Measurements from ENCODE around the gene SIN3B. TPM values are rescaled to one million over a fixed set of nuclear protein-coding genes. Genes with fewer than 3 reads are reported as not detected.
A peak's percentile ranks its signal among the peaks of the same experiment; 100 is the strongest.

The SIN3B gene
- polyA plus RNA-seq, 1 donor from 2014 or later, result 11.8 TPM

- Mint-ChIP-seq H3K9me3 (no peaks in the 10 kb centered on the region), H3K4me1 (peaks cover 22 to 36% (median 29%) of the 10 kb centered on the region in 3 donors), H3K36me3 (no peaks in the 10 kb centered on the region), H3K27ac (peak overlapping the region in 2 of 3 donors; percentile 73 to 96), H3K4me3 (peak overlapping the region; percentile 46 to 88 (median 79)), H3K27me3 (no peaks in the 10 kb centered on the region)
These were observed 66.4 kb downstream of the SIN3B start for GRCh38 chr19:16895467-16896145.

- peaks cover 18 to 32% (median 29%) of the 10 kb centered on the region in 3 donors for H3K4me1 Mint-ChIP-seq
- peak overlapping the region in 2 of 3 donors; percentile 73 to 96 for H3K27ac Mint-ChIP-seq
- no peaks in the 10 kb centered on the region for H3K36me3 Mint-ChIP-seq
- no peaks in the 10 kb centered on the region for H3K9me3 Mint-ChIP-seq
- no peaks in the 10 kb centered on the region for H3K27me3 Mint-ChIP-seq
- peak overlapping the region; percentile 70 to 89 (median 80) for H3K4me3 Mint-ChIP-seq
These were observed 67.2 kb downstream of the SIN3B start for GRCh38 chr19:16896146-16897028.

GRCh38 chr19:16897029-16897855 lies 68.0 kb downstream of the SIN3B start:
- peak overlapping the region in 2 of 3 donors; percentile 53 to 89 for H3K27ac Mint-ChIP-seq

GRCh38 chr19:16897856-16898161 lies 68.6 kb downstream of the SIN3B start:
- no peaks in the 10 kb centered on the region for H3K36me3 Mint-ChIP-seq
- peak overlapping the region in 1 of 3 donors; percentile 89 for H3K27ac Mint-ChIP-seq
- no peaks in the 10 kb centered on the region for H3K27me3 Mint-ChIP-seq
- peaks cover 16 to 24% (median 23%) of the 10 kb centered on the region in 3 donors for H3K4me1 Mint-ChIP-seq
- H3K4me3 Mint-ChIP-seq, result peak overlapping the region; percentile 74 to 92 (median 79)
- H3K9me3 Mint-ChIP-seq, result no peaks in the 10 kb centered on the region

More at GRCh38 chr19:16897029-16897855, 68.0 kb downstream of the SIN3B start:
- Mint-ChIP-seq H3K27me3 (no peaks in the 10 kb centered on the region), H3K4me3 (peak overlapping the region; percentile 74 to 94 (median 84)), H3K36me3 (no peaks in the 10 kb centered on the region), H3K4me1 (peaks cover 16 to 29% (median 27%) of the 10 kb centered on the region in 3 donors), H3K9me3 (no peaks in the 10 kb centered on the region)

- no peaks in the 10 kb centered on the region for H3K27me3 Mint-ChIP-seq
- H3K9me3 Mint-ChIP-seq, result no peaks in the 10 kb centered on the region
- H3K27ac Mint-ChIP-seq, result peak overlapping the region in 2 of 3 donors; percentile 89 to 92
- H3K36me3 Mint-ChIP-seq, result no peaks in the 10 kb centered on the region
- peaks cover 10 to 21% (median 18%) of the 10 kb centered on the region in 3 donors for H3K4me1 Mint-ChIP-seq
- peak overlapping the region; percentile 74 to 92 (median 79) for H3K4me3 Mint-ChIP-seq
These were observed 69.3 kb downstream of the SIN3B start for GRCh38 chr19:16898361-16899015.

- H3K4me1 Mint-ChIP-seq, result peaks cover 0 to 12% (median 9%) of the 10 kb centered on the region in 3 donors
- no peaks in the 10 kb centered on the region for H3K36me3 Mint-ChIP-seq
- peak overlapping the region in 2 of 3 donors; percentile 92 for H3K27ac Mint-ChIP-seq
- H3K4me3 Mint-ChIP-seq, result peak overlapping the region in 3 of 4 donors; percentile 32 to 82 (median 79)
- H3K9me3 Mint-ChIP-seq, result no peaks in the 10 kb centered on the region
- peaks cover 1% of the 10 kb centered on the region for H3K27me3 Mint-ChIP-seq
These were observed 70.4 kb downstream of the SIN3B start for GRCh38 chr19:16899566-16900075.

GRCh38 chr19:16901491-16902175 lies 72.4 kb downstream of the SIN3B start:
- Mint-ChIP-seq H3K36me3 (no peaks in the 10 kb centered on the region), H3K4me3 (peak overlapping the region in 1 of 4 donors; percentile 68), H3K9me3 (no peaks in the 10 kb centered on the region), H3K27ac (peak overlapping the region in 1 of 3 donors; percentile 42), H3K4me1 (peaks cover 0 to 10% (median 7%) of the 10 kb centered on the region in 3 donors), H3K27me3 (peaks cover 3% of the 10 kb centered on the region)

- H3K27ac Mint-ChIP-seq, result no peak overlapping the region
- peaks cover 3% of the 10 kb centered on the region for H3K27me3 Mint-ChIP-seq
- no peaks in the 10 kb centered on the region for H3K9me3 Mint-ChIP-seq
- peaks cover 0 to 10% (median 7%) of the 10 kb centered on the region in 3 donors for H3K4me1 Mint-ChIP-seq
- H3K4me3 Mint-ChIP-seq, result no peak overlapping the region
- no peaks in the 10 kb centered on the region for H3K36me3 Mint-ChIP-seq
These were observed 73.3 kb downstream of the SIN3B start for GRCh38 chr19:16902545-16902944.

- H3K27me3 Mint-ChIP-seq, result peaks cover 3% of the 10 kb centered on the region
- H3K36me3 Mint-ChIP-seq, result no peaks in the 10 kb centered on the region
- H3K27ac Mint-ChIP-seq, result no peak overlapping the region
- no peak overlapping the region for H3K4me3 Mint-ChIP-seq
- peaks cover 0 to 9% (median 6%) of the 10 kb centered on the region in 3 donors for H3K4me1 Mint-ChIP-seq
- no peaks in the 10 kb centered on the region for H3K9me3 Mint-ChIP-seq
These were observed 74.1 kb downstream of the SIN3B start for GRCh38 chr19:16903347-16903746.

- no peak overlapping the region for H3K4me3 Mint-ChIP-seq
- H3K27ac Mint-ChIP-seq, result no peak overlapping the region
- H3K36me3 Mint-ChIP-seq, result no peaks in the 10 kb centered on the region
- H3K27me3 Mint-ChIP-seq, result peaks cover 3% of the 10 kb centered on the region
- H3K4me1 Mint-ChIP-seq, result peaks cover 0 to 6% (median 3%) of the 10 kb centered on the region in 3 donors
- H3K9me3 Mint-ChIP-seq, result no peaks in the 10 kb centered on the region
These were observed 75.4 kb downstream of the SIN3B start for GRCh38 chr19:16904599-16904998.

- H3K36me3 Mint-ChIP-seq, result no peaks in the 10 kb centered on the region
- H3K4me1 Mint-ChIP-seq, result no peaks in the 10 kb centered on the region
- peaks cover 3% of the 10 kb centered on the region for H3K27me3 Mint-ChIP-seq
- no peak overlapping the region for H3K27ac Mint-ChIP-seq
- peaks cover 4 to 18% (median 17%) of the 10 kb centered on the region in 3 donors for H3K9me3 Mint-ChIP-seq
- H3K4me3 Mint-ChIP-seq, result no peak overlapping the region
These were observed 79.6 kb downstream of the SIN3B start for GRCh38 chr19:16908759-16909158.

GRCh38 chr19:16911046-16911445 lies 81.8 kb downstream of the SIN3B start:
- no peaks in the 10 kb centered on the region for H3K4me1 Mint-ChIP-seq
- no peak overlapping the region for H3K4me3 Mint-ChIP-seq
- no peaks in the 10 kb centered on the region for H3K36me3 Mint-ChIP-seq
- peaks cover 4 to 26% (median 20%) of the 10 kb centered on the region in 3 donors for H3K9me3 Mint-ChIP-seq
- no peaks in the 10 kb centered on the region for H3K27me3 Mint-ChIP-seq
- H3K27ac Mint-ChIP-seq, result no peak overlapping the region

- H3K4me3 Mint-ChIP-seq, result no peak overlapping the region
- H3K27ac Mint-ChIP-seq, result peak overlapping the region in 1 of 3 donors; percentile 47
- H3K27me3 Mint-ChIP-seq, result no peaks in the 10 kb centered on the region
- no peaks in the 10 kb centered on the region for H3K36me3 Mint-ChIP-seq
- H3K9me3 Mint-ChIP-seq, result peaks cover 4 to 28% (median 20%) of the 10 kb centered on the region in 3 donors
- H3K4me1 Mint-ChIP-seq, result no peaks in the 10 kb centered on the region
These were observed 83.6 kb downstream of the SIN3B start for GRCh38 chr19:16912780-16913179.
